Mesodermal cell (in vitro differentiated cells): Measurements from ENCODE around the gene MSH5.
A peak's percentile ranks its signal among the peaks of the same experiment; 100 is the strongest.

ENCODE experiments used
- H3K27ac ChIP-seq: 2 replicates; pipeline ENCODE4 v1.7.0; 2013; ENCODE audit warnings: mild to moderate bottlenecking, low read depth, low read length, moderate library complexity; ENCODE audit not compliant: severe bottlenecking
- H3K36me3 ChIP-seq: 2 replicates; pipeline ENCODE4 v1.7.1; 2013; ENCODE audit warnings: mild to moderate bottlenecking, low read length, moderate library complexity; ENCODE audit not compliant: control insufficient read depth, insufficient read depth
- H3K4me1 ChIP-seq: one replicate; pipeline ENCODE4 v1.7.1; 2013; ENCODE audit warnings: mild to moderate bottlenecking, low read length; ENCODE audit not compliant: insufficient read depth, control insufficient read depth, poor library complexity, severe bottlenecking
- H3K4me3 ChIP-seq: 2 replicates; pipeline ENCODE4 v1.7.0; 2013; ENCODE audit warnings: low read length, control low read depth, mild to moderate bottlenecking; ENCODE audit not compliant: insufficient read depth, poor library complexity, severe bottlenecking; ENCODE audit errors: extremely low read depth
- H3K9me3 ChIP-seq: 2 replicates; pipeline ENCODE4 v1.7.1; 2013; ENCODE audit warnings: mild to moderate bottlenecking, low read length, moderate library complexity; ENCODE audit not compliant: control insufficient read depth
- WGBS, 2 experiments: methylation state at CpG; one replicate each; pipeline ENCODE4 v1.1.5; 2013; ENCODE audit warnings: missing lambda C conversion rate in 2 of 2; ENCODE audit not compliant: insufficient coverage in 2 of 2; 5-methylcytosine and 5-hydroxymethylcytosine counted together

Gene MSH5

GRCh38 chr6:31713465-31713864 is 26.3 kb upstream of the MSH5 start:
- Histone ChIP-seq H3K36me3 (no peaks in the 10 kb centered on the region), H3K4me1 (peaks cover 21% of the 10 kb centered on the region), H3K9me3 (no peaks in the 10 kb centered on the region), H3K4me3 (no peak overlapping the region), H3K27ac (peak overlapping the region; percentile 72)
- WGBS, 2 experiments = 68 to 79% methylated on average over 3 of the region's 4 CpGs

- Histone ChIP-seq H3K4me1 (peaks cover 21% of the 10 kb centered on the region), H3K36me3 (no peaks in the 10 kb centered on the region), H3K9me3 (no peaks in the 10 kb centered on the region), H3K27ac (peak overlapping the region; percentile 72), H3K4me3 (no peak overlapping the region)
- 9 to 15% methylated on average over 3 to 4 of the region's 5 CpGs for WGBS, 2 experiments
Measured at GRCh38 chr6:31713991-31714684, 25.7 kb upstream of the MSH5 start.

- WGBS, 2 experiments = 50 to 68% methylated on average over 13 to 14 of the region's 16 CpGs
Measured at GRCh38 chr6:31715022-31715958, 24.5 kb upstream of the MSH5 start, which contains the start of gene LY6G6D. TSS of gene LY6G6D (plus strand) at chr6:31715348. CDS start at chr6:31715356, 8 bp downstream.

GRCh38 chr6:31717499-31718222 is 22.1 kb upstream of the MSH5 start:
- no peak overlapping the region for H3K27ac ChIP-seq
- WGBS, 2 experiments = 73 to 74% methylated on average over 6 to 9 of the region's 10 CpGs
- H3K4me3 ChIP-seq = no peak overlapping the region

More at GRCh38 chr6:31715022-31715958, 24.5 kb upstream of the MSH5 start, which contains the start of gene LY6G6D:
- Histone ChIP-seq H3K4me3 (no peak within 1 kb of the TSS), H3K4me1 (peaks cover 21% of the 10 kb centered on the region), H3K27ac (peak within 1 kb of the TSS; percentile 72), H3K9me3 (no peaks in the 10 kb centered on the region), H3K36me3 (no peaks in the 10 kb centered on the region)

GRCh38 chr6:31718265-31718664 is 21.5 kb upstream of the MSH5 start:
- Histone ChIP-seq H3K36me3 (peaks cover 2% of the 10 kb centered on the region), H3K27ac (no peak overlapping the region), H3K9me3 (no peaks in the 10 kb centered on the region), H3K4me3 (no peak overlapping the region), H3K4me1 (peaks cover 13% of the 10 kb centered on the region)
- no CpG with 5 or more reads among the region's 1 CpG for WGBS, 2 experiments

More at GRCh38 chr6:31717499-31718222, 22.1 kb upstream of the MSH5 start:
- H3K36me3 ChIP-seq = no peaks in the 10 kb centered on the region
- H3K9me3 ChIP-seq = no peaks in the 10 kb centered on the region
- peaks cover 17% of the 10 kb centered on the region for H3K4me1 ChIP-seq

DNA sequence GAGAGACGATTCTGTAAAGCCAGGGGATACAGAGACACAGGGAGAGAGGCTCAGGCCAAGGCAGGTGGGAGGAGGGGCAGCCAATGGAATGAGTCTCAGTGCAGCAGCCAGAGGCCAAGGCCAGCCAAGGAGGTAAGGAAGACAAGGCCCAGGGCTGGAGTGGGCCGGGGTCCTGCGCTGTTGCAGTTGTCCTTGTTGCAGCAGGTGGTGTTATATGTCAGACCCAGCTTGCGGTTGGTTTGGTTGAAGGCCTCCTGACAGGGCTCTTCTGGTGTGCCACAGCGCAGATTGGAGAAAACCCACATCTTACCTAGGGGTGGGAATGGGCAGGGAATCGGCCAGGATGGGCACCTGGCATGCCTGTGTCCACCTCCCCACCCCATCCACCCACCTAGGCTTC is 20.8 kb upstream of the MSH5 start:
- Histone ChIP-seq H3K27ac (no peak overlapping the region), H3K36me3 (peaks cover 2% of the 10 kb centered on the region), H3K4me1 (peaks cover 5% of the 10 kb centered on the region), H3K9me3 (no peaks in the 10 kb centered on the region), H3K4me3 (no peak overlapping the region)
- WGBS, 2 experiments = 93 to 98% methylated on average over 4 of the region's 6 CpGs

DNA sequence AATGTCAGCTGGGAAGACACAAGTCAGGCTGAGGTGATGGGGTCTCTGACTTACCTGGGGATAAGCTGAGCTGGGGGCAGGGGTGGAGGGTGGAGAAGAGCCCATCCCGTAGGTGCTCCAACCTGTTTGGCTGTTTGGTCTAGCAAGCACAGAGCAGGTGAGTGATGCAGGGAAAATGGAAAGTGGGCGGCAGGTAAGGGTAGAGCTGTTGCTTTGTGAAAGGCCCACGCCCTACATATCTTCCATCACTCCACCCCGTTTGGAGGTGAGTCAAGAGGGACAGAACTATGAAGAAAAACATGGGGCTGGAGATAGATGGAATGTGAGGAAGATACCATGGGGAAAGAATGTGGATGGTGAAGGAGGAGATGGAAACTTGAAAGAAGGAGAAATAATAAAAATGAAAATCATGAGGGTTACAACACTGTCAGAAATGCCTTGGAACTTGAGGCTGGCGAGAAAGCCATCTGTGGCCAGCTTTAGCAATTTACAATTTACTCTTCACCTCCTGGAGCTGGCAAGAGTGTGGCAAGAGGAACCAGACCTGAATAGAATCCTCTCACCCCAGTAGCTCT is 19.5 kb upstream of the MSH5 start:
- H3K9me3 ChIP-seq = no peaks in the 10 kb centered on the region
- H3K4me3 ChIP-seq = no peak overlapping the region
- H3K4me1 ChIP-seq = no peaks in the 10 kb centered on the region
- WGBS, 2 experiments = 82 to 98% methylated on average over 4 to 5 of the region's 5 CpGs
- H3K27ac ChIP-seq = no peak overlapping the region
- H3K36me3 ChIP-seq = peaks cover 11% of the 10 kb centered on the region

GRCh38 chr6:31721351-31722020 is 18.3 kb upstream of the MSH5 start, which contains the start of gene LY6G6C:
TSS of gene LY6G6C (minus strand) at chr6:31721746. CDS start at chr6:31721679, 67 bp downstream.
- 100% methylated on average over 1 of the region's 4 CpGs for WGBS, 2 experiments
- Histone ChIP-seq H3K9me3 (no peaks in the 10 kb centered on the region), H3K4me3 (no peak within 1 kb of the TSS), H3K36me3 (peaks cover 23% of the 10 kb centered on the region), H3K27ac (no peak within 1 kb of the TSS), H3K4me1 (no peaks in the 10 kb centered on the region)

DNA sequence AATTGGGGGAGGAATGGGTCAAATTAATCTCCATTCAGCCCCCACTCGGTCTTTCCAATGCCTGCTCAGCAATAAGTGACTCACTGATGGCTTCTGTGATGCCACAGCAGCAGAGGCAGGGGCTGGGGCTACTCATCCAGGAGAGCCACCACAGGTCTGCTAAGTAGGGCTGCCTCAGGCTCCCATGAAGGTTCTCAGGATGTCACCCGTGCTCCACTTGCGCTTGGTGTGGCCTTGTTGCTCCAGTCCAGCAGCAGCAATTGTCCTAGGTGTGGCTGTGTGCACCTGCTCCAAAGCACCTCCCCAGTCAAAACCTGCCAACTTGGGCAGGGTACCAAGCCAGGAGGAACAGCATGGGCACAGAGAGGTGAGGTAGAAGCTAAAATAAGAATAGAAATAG is 17.6 kb upstream of the MSH5 start:
- H3K9me3 ChIP-seq = no peaks in the 10 kb centered on the region
- H3K36me3 ChIP-seq = peaks cover 30% of the 10 kb centered on the region
- no peak overlapping the region for H3K4me3 ChIP-seq
- no peaks in the 10 kb centered on the region for H3K4me1 ChIP-seq
- H3K27ac ChIP-seq = no peak overlapping the region
- WGBS, 2 experiments = 83 to 87% methylated on average over 3 of the region's 3 CpGs
